Measurements from ENCODE around the gene HSDL2.

DNA sequence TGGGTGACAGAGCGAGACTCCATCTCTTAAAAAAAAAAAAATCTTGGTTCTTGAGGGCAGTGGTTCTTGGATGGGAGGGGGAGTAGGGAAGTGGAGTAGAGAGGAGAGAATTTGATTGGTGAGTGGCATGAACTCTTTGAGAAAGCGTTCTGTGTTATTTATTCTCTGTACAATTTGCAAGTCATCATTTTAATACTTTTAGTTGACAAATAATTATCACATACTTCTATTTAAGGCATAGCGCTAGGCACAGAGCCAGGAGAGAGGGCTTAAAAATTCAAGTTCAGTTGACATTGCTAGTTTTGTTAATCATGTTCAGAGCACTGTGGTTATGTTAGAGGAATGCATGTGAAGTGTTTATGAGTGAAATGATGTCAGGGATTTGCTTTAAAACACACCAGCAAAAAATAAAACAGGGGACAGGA, 24.6 kb downstream of the HSDL2 start:
- TF ChIP-seq, protein P1, sequence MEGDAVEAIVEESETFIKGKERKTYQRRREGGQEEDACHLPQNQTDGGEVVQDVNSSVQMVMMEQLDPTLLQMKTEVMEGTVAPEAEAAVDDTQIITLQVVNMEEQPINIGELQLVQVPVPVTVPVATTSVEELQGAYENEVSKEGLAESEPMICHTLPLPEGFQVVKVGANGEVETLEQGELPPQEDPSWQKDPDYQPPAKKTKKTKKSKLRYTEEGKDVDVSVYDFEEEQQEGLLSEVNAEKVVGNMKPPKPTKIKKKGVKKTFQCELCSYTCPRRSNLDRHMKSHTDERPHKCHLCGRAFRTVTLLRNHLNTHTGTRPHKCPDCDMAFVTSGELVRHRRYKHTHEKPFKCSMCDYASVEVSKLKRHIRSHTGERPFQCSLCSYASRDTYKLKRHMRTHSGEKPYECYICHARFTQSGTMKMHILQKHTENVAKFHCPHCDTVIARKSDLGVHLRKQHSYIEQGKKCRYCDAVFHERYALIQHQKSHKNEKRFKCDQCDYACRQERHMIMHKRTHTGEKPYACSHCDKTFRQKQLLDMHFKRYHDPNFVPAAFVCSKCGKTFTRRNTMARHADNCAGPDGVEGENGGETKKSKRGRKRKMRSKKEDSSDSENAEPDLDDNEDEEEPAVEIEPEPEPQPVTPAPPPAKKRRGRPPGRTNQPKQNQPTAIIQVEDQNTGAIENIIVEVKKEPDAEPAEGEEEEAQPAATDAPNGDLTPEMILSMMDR (IDR thresholded peaks at IDR 0.05) = no peak
- TF ChIP-seq POLR2A (IDR thresholded peaks at IDR 0.05) = no peak
